ENCODE data around the gene NCAM1. TPM values are rescaled to one million over a fixed set of nuclear protein-coding genes. Genes with fewer than 3 reads are reported as not detected.

The NCAM1 gene
- total RNA-seq, 2 experiments from 2014 or later = 0.34 TPM; not detected in 1

DNA sequence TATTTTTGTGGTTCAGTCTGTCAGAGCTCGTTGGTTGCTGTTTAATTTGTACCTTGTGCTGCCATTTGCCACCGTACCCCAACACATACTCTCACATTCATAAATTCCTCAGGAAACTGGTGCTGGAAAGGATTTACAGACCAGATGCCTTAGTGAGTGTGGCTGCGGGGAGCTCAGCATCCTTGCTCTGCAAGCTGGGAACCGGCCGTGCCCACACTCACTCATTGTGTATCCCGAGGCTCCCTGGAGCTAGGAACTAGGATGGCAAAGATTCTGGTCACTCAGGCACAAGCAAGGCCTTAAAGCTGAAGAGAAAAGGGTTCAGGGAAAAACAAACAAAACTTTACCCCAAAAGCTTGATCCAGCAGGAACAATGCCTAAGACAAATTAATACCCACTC, 288.6 kb downstream of the NCAM1 start:
- TF ChIP-seq, protein P1, sequence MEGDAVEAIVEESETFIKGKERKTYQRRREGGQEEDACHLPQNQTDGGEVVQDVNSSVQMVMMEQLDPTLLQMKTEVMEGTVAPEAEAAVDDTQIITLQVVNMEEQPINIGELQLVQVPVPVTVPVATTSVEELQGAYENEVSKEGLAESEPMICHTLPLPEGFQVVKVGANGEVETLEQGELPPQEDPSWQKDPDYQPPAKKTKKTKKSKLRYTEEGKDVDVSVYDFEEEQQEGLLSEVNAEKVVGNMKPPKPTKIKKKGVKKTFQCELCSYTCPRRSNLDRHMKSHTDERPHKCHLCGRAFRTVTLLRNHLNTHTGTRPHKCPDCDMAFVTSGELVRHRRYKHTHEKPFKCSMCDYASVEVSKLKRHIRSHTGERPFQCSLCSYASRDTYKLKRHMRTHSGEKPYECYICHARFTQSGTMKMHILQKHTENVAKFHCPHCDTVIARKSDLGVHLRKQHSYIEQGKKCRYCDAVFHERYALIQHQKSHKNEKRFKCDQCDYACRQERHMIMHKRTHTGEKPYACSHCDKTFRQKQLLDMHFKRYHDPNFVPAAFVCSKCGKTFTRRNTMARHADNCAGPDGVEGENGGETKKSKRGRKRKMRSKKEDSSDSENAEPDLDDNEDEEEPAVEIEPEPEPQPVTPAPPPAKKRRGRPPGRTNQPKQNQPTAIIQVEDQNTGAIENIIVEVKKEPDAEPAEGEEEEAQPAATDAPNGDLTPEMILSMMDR (IDR thresholded peaks at IDR 0.05) = no peak
- Histone ChIP-seq H3K27me3 (ENCODE audit: control insufficient read depth in 1 of 2, insufficient read depth in 2 of 2, low read length in 2 of 2) (peaks cover 13 to 15% of the 10 kb centered on the region in 2 experiments), H3K9me3 (ENCODE audit: control insufficient read depth in 1 of 2, insufficient read depth in 1 of 2, low read length in 2 of 2) (no peaks in the 10 kb centered on the region), H3K36me3 (ENCODE audit: insufficient read depth, low read length) (no peaks in the 10 kb centered on the region), H3K27ac (ENCODE audit: low read depth in 1 of 2, low read length in 2 of 2) (no peak overlapping the region), H3K4me1 (ENCODE audit: insufficient read depth, low read length) (no peaks in the 10 kb centered on the region), H3K4me3 (ENCODE audit: low read length) (no peak overlapping the region)
- H3K4me3 Mint-ChIP-seq = no peak overlapping the region
- no peak overlapping the region for H3K27ac Mint-ChIP-seq
- intact Hi-C loops (cut with DNase I, micrococcal nuclease) = no loop called here
- ChIA-PET CTCF (no interaction called here), POLR2A (no interaction called here)
- H3K9me3 Mint-ChIP-seq = no peaks in the 10 kb centered on the region
- peaks cover 53% of the 10 kb centered on the region for H3K27me3 Mint-ChIP-seq
- H3K36me3 Mint-ChIP-seq (ENCODE audit: low read depth) = no peaks in the 10 kb centered on the region
- DNase-seq = no peak
- no peaks in the 10 kb centered on the region for H3K4me1 Mint-ChIP-seq (ENCODE audit: low read depth)
- ATAC-seq (ENCODE audit: poor library complexity) = no peak

- ATAC-seq (ENCODE audit: poor library complexity) (no peak), DNase-seq (no peak)
- Histone ChIP-seq H3K4me3 (ENCODE audit: low read length) (no peak overlapping the region), H3K4me1 (ENCODE audit: insufficient read depth, low read length) (no peaks in the 10 kb centered on the region), H3K27ac (ENCODE audit: low read depth in 1 of 2, low read length in 2 of 2) (no peak overlapping the region), H3K27me3 (ENCODE audit: control insufficient read depth in 1 of 2, insufficient read depth in 2 of 2, low read length in 2 of 2) (peaks cover 13 to 15% of the 10 kb centered on the region in 2 experiments), H3K36me3 (ENCODE audit: insufficient read depth, low read length) (no peaks in the 10 kb centered on the region), H3K9me3 (ENCODE audit: control insufficient read depth in 1 of 2, insufficient read depth in 1 of 2, low read length in 2 of 2) (no peaks in the 10 kb centered on the region)
- no peak overlapping the region for H3K4me3 Mint-ChIP-seq
- no peaks in the 10 kb centered on the region for H3K9me3 Mint-ChIP-seq
- TF ChIP-seq, protein P1 (IDR thresholded peaks at IDR 0.05) = no peak
- ChIA-PET POLR2A (no interaction called here), CTCF (no interaction called here)
- H3K4me1 Mint-ChIP-seq (ENCODE audit: low read depth) = no peaks in the 10 kb centered on the region
- H3K36me3 Mint-ChIP-seq (ENCODE audit: low read depth) = no peaks in the 10 kb centered on the region
- H3K27ac Mint-ChIP-seq = no peak overlapping the region
- H3K27me3 Mint-ChIP-seq = peaks cover 44% of the 10 kb centered on the region
- intact Hi-C loops (cut with DNase I, micrococcal nuclease) = no loop called here
Observed at GRCh38 chr11:113251281-113251680, 290.1 kb downstream of the NCAM1 start.

GRCh38 chr11:113253406-113253805, 292.2 kb downstream of the NCAM1 start:
- H3K4me1 ChIP-seq (ENCODE audit: insufficient read depth, low read length) = no peaks in the 10 kb centered on the region
- ATAC-seq (ENCODE audit: poor library complexity) (no peak), DNase-seq (no peak)
- Mint-ChIP-seq H3K36me3 (ENCODE audit: low read depth) (no peaks in the 10 kb centered on the region), H3K27me3 (peaks cover 31% of the 10 kb centered on the region), H3K4me1 (ENCODE audit: low read depth) (no peaks in the 10 kb centered on the region), H3K27ac (no peak overlapping the region), H3K4me3 (no peak overlapping the region), H3K9me3 (no peaks in the 10 kb centered on the region)
- H3K27me3 ChIP-seq (ENCODE audit: control insufficient read depth in 1 of 2, insufficient read depth in 2 of 2, low read length in 2 of 2) = peaks cover 10 to 11% of the 10 kb centered on the region in 2 experiments
- H3K27ac ChIP-seq (ENCODE audit: low read depth in 1 of 2, low read length in 2 of 2) = no peak overlapping the region
- no peaks in the 10 kb centered on the region for H3K36me3 ChIP-seq (ENCODE audit: insufficient read depth, low read length)
- CTCF ChIA-PET = no interaction called here
- H3K4me3 ChIP-seq (ENCODE audit: low read length) = no peak overlapping the region
- POLR2A ChIA-PET = no interaction called here
- TF ChIP-seq, protein P1 (IDR thresholded peaks at IDR 0.05) = no peak
- no peaks in the 10 kb centered on the region for H3K9me3 ChIP-seq (ENCODE audit: control insufficient read depth in 1 of 2, insufficient read depth in 1 of 2, low read length in 2 of 2)
- intact Hi-C loops (cut with DNase I, micrococcal nuclease) = no loop called here
